OCI-LY3 (cell line): Measurements from ENCODE around the gene ZNHIT6.

Experiments
- EZH2phosphoT487 ChIP-seq: fragments of 200-600 bp; shearing (Covaris generic); IDR thresholded peaks from 2 replicates; pipeline ENCODE4 v1.6.1; 2018; ENCODE audit warnings: antibody characterized with exemption, mixed run types, low read depth
- TF ChIP-seq, protein P1 (sequence below): fragments of 200-600, 300-600 bp; sonication (generic); IDR thresholded peaks from 2 replicates; pipeline ENCODE4 v1.5.1; 2014; ENCODE audit warnings: antibody characterized with exemption, low read length, low read depth

DNA sequence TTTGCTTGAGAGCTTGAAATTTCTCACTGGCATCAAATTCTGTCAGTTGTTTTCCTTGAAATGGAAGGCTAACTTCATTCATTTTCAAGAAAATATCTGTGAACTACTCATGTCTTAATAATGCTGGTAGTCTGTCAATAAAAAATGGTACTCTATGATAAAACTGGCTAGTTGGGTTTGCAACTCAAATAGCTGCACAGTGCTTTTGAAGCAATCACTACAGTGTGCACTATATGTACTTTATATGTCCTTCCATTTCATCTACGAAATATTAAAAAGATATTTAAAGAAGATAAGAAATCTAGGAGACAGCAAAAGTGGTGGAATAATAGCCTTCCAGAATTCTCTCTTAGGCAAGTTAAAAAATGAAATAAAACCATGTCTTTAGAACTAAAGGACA is 39.9 kb upstream of the ZNHIT6 start:
- TF ChIP-seq, protein P1, sequence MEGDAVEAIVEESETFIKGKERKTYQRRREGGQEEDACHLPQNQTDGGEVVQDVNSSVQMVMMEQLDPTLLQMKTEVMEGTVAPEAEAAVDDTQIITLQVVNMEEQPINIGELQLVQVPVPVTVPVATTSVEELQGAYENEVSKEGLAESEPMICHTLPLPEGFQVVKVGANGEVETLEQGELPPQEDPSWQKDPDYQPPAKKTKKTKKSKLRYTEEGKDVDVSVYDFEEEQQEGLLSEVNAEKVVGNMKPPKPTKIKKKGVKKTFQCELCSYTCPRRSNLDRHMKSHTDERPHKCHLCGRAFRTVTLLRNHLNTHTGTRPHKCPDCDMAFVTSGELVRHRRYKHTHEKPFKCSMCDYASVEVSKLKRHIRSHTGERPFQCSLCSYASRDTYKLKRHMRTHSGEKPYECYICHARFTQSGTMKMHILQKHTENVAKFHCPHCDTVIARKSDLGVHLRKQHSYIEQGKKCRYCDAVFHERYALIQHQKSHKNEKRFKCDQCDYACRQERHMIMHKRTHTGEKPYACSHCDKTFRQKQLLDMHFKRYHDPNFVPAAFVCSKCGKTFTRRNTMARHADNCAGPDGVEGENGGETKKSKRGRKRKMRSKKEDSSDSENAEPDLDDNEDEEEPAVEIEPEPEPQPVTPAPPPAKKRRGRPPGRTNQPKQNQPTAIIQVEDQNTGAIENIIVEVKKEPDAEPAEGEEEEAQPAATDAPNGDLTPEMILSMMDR, result no peak
- TF ChIP-seq EZH2phosphoT487, result no peak
